CD4-positive, alpha-beta T cell treated with Interleukin-6 at 100 ng/mL for 8 hours (primary cell): ENCODE measurements around the gene FHIT.

Experiments used
- DNase-seq: peaks from one replicate; pipeline ENCODE4 v3.0.0-alpha.2; 2020; ENCODE audit warnings: mixed read lengths, low spot score

Gene FHIT

DNA sequence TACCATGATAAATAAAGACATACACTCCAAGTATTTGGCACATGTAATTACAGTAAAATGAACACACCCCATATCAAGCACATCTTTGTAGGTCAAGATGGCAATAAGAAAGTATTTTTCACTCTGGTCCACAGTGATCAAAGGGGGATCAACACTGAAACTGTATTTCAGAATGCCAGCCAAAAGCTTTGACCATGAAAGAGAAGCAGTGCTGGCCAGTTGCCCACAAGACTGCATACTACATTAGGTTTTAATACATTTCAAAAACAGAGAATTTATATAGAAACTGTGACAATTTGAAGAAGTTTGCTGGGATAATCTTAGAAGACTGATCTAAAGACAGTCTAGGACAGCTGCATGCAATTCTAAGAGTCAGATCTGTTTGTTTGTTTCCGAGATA is 1035.3 kb downstream of the FHIT start:
- no peak for DNase-seq

DNA sequence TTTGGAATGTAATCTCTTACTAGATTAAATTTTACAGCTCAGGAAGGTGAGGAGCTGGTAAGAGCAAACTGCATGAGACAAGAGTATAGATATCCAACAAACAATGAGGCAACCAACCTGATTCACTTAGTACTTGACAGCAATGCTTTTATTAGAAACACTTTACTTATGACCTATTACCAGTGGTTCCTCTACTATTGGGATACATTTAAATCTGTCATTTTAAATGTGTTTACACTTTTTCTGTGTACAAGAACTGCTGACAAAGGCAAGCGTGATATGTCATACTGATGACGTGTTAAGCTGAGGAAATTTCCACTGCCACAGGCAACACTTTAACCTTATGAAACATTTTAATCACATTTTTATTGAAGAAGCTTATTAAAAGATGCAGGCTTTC is 1043.3 kb downstream of the FHIT start:
- DNase-seq = no peak

DNA sequence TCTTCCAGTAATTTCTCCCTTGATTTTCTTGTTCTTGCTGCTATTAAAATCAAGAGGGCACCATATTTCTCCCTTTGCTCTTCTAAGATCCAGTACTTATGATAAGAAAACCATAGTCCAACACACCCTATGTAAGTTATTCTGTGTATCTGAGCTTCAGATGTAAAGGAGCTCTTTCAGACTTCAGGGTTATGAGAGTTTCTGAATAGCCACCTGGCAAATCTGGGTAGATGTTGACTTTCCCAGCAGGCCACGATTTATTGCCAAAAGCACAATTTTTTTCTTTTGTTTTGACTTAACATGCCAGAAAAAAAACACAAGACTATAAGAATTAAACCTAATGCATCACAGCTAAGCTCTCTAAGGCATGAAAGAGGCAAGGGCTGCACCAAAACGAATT is 1045.0 kb downstream of the FHIT start:
- DNase-seq = no peak

GRCh38 chr3:60202052-60202726 is 1049.1 kb downstream of the FHIT start:
- DNase-seq = no peak

- no peak for DNase-seq
Observed at GRCh38 chr3:60199306-60199705, 1051.9 kb downstream of the FHIT start.

GRCh38 chr3:60198179-60198720 is 1053.0 kb downstream of the FHIT start:
- no peak for DNase-seq

DNA sequence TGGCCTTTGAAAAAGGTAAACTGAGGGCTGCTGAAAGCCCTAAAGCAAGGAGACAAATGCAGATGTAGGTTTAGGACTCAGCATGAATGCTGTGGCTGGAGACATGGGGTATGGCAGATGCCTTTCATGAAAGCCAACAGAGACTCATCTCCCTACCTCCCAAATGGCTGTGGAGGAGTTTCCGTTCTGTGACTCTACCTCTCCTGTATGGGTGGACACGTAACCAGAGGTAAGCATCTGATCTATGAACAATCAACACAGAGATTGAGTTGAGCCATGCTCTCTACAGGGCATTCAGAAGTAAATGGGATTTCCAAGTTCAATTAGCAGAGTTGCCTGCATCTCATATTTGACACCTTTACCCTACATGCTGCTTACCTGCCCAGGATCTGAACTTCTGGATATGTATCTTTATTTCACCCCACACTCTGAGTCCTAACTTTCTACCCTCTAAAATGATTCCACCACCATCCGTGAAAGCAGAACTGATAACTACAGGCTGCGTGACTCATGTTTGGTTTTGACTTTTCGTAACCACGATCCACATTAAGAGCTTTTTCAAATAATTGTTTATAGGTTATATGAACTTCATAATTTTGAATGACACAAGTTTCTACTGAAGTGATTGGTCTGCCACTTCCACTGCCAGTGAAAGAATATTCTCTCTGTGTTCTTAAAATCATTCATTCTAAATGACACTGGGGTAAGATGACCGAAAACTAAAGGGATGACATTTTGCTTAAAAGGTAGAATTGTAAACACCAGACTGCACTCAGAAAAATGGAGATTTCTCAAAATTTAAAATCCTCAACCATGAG is 1058.7 kb downstream of the FHIT start:
- no peak for DNase-seq

- no peak for DNase-seq
Observed at GRCh38 chr3:60190073-60190472, 1061.2 kb downstream of the FHIT start.

- DNase-seq = no peak
Observed at GRCh38 chr3:60189304-60189703, 1061.9 kb downstream of the FHIT start.

GRCh38 chr3:60188803-60189202 is 1062.4 kb downstream of the FHIT start:
- DNase-seq = no peak

GRCh38 chr3:60187343-60187742 is 1063.9 kb downstream of the FHIT start:
- no peak for DNase-seq

DNA sequence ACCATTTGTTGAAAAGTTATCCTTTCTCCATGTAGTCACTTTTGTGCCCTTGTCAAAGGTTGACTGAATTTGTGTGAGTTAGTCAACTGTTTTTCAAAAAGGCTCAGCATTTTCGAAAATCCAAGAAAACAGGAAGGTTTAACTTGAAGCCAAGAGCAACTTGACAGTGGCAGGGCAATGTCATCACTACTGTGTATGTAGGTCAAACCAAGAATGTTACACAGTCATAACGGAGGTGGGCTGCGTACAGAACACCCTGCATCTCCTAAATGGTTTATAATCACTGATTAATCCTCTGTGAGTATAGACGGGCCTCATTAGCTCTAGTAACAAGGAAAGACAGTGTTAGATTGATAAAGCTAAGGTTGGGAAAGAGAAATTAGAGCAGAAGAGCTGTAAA is 1064.9 kb downstream of the FHIT start:
- no peak for DNase-seq

- DNase-seq = no peak
Observed at GRCh38 chr3:60185161-60185560, 1066.1 kb downstream of the FHIT start.

- DNase-seq = no peak
Observed at GRCh38 chr3:60182697-60183096, 1068.6 kb downstream of the FHIT start.

DNA sequence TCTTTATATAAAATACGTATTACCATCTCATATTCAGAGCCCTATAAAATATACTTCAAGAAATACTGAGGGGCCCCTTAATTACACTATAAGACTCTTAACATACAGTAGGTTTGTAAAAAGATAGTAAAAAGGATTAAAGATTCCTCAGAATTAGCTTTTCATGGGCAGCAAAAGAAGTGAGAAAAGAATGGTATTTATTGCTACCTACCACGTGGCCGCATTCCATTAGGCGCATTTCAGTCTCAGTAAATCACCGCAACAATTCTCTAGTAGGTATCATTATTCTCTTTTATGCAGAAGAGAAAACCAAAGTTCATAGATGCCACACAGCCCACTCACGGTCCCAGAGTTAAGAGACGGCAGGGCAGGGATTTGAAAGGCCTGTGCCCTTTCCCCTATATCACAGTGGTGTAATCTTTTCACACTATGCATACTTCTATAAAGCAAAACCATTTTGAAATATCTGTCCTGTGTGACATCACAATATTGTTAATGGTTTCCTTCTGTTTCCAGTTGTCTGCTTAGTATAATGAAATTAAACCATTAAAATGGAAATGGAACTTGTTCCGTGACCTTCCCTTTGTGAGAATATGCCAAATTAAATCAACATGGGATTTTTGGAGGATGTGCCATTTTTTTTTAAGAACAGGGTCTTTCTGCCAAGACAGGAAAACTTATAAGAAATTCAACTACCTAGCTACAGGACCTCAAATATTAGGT is 1072.2 kb downstream of the FHIT start:
- DNase-seq = no peak

- no peak for DNase-seq
Observed at GRCh38 chr3:60177726-60178125, 1073.5 kb downstream of the FHIT start.

- no peak for DNase-seq
Observed at GRCh38 chr3:60176614-60177013, 1074.6 kb downstream of the FHIT start.

GRCh38 chr3:60175680-60176079 is 1075.6 kb downstream of the FHIT start:
- no peak for DNase-seq

GRCh38 chr3:60169755-60170154 is 1081.5 kb downstream of the FHIT start:
- DNase-seq = no peak

GRCh38 chr3:60167186-60167585 is 1084.1 kb downstream of the FHIT start:
- no peak for DNase-seq

GRCh38 chr3:60160822-60161748 is 1090.2 kb downstream of the FHIT start:
- DNase-seq = no peak
